Adrenal gland (tissue), 5 donors: ENCODE results near the gene SRP72.
"Not testable (repeated sequence)": the region's sequence is repeated elsewhere in the genome, so short reads cannot be mapped to it uniquely, and the experiment has no call there.

Source experiments
- POLR2A ChIP-seq, 2 donors: fragments of 450-650 bp; IDR thresholded peaks; one replicate each; pipeline ENCODE4 v1.6.1; 2017; ENCODE audit warnings: antibody characterized with exemption in 2 of 2, mild to moderate bottlenecking in 2 of 2, moderate library complexity in 1 of 2
- TF ChIP-seq, protein P1 (sequence below), 6 experiments: fragments of 450-650 bp in 4 of 6; fragments of 200-600 bp in 2 of 6; sonication (generic) in 1 of 6; IDR thresholded peaks; 1 replicate in 5 of 6; 2 replicates in 1 of 6; pipeline versions ENCODE4 v1.5.1 to v1.8.0; 2016 to 2021; ENCODE audit warnings: antibody characterized with exemption in 6 of 6, mild to moderate bottlenecking in 2 of 6, moderate library complexity in 1 of 6
- donor health status: DM: no; HTN: no; CAD: no.

GRCh38 chr4:56449475-56449874 is 17.9 kb upstream of the SRP72 start:
- not testable (repeated sequence) for TF ChIP-seq POLR2A (IDR thresholded peaks at IDR 0.05)
- TF ChIP-seq, protein P1, sequence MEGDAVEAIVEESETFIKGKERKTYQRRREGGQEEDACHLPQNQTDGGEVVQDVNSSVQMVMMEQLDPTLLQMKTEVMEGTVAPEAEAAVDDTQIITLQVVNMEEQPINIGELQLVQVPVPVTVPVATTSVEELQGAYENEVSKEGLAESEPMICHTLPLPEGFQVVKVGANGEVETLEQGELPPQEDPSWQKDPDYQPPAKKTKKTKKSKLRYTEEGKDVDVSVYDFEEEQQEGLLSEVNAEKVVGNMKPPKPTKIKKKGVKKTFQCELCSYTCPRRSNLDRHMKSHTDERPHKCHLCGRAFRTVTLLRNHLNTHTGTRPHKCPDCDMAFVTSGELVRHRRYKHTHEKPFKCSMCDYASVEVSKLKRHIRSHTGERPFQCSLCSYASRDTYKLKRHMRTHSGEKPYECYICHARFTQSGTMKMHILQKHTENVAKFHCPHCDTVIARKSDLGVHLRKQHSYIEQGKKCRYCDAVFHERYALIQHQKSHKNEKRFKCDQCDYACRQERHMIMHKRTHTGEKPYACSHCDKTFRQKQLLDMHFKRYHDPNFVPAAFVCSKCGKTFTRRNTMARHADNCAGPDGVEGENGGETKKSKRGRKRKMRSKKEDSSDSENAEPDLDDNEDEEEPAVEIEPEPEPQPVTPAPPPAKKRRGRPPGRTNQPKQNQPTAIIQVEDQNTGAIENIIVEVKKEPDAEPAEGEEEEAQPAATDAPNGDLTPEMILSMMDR (IDR thresholded peaks at IDR 0.05): not testable (repeated sequence)
